Pancreas (tissue), 10 donors: ENCODE measurements around the gene TC2N. TPM values are rescaled to one million over a fixed set of nuclear protein-coding genes. Genes with fewer than 3 reads are reported as not detected.
"Not testable (repeated sequence)": the region's sequence is repeated elsewhere in the genome, so short reads cannot be mapped to it uniquely, and the experiment has no call there.

ENCODE experiments used
- ATAC-seq, 4 donors: fragments of 200-7000 bp; cut with Tn5 transposase; one replicate each; pipeline versions ENCODE4 v1.8.0 to v1.9.1; 2020; ENCODE audit warnings: mild to moderate bottlenecking in 4 of 4, moderate library complexity in 4 of 4
- DNase-seq, 6 donors: peaks; one replicate each; pipeline ENCODE4 v3.0.0-alpha.2; 2020
- FAIRE-seq: peaks from 2 replicates; lab custom pipeline; 2012; peaks lifted over from hg19 to GRCh38; lab: Jason Lieb, UNC
- H3K27ac ChIP-seq, 4 donors: fragments of 200-600 bp; sonication (generic); 1 replicate in 3 of 4; 2 replicates in 1 of 4; pipeline versions ENCODE4 v1.5.0 to v1.8.0; 2020
- H3K27me3 ChIP-seq, 4 donors: fragments of 200-600 bp; one replicate each; pipeline ENCODE4 v1.8.0; 2021
- H3K36me3 ChIP-seq, 3 donors: fragments of 200-600 bp; sonication (generic) in 1 of 3; one replicate each; pipeline versions ENCODE4 v1.5.0 to v1.8.0; 2020 to 2021
- H3K4me1 ChIP-seq, 3 donors: fragments of 200-600 bp; one replicate each; pipeline ENCODE4 v1.8.0; 2021
- H3K4me3 ChIP-seq, 4 donors: fragments of 200-600 bp; sonication (generic) in 2 of 4; one replicate each; pipeline versions ENCODE4 v1.5.0 to v1.8.0; 2020 to 2021
- H3K9me3 ChIP-seq, 4 donors: fragments of 200-600 bp; one replicate each; pipeline ENCODE4 v1.8.0; 2021
- CTCF ChIP-seq, 4 donors: fragments of 200-600 bp; sonication (generic) in 3 of 4; IDR thresholded peaks; one replicate each; pipeline versions ENCODE4 v1.5.0 to v1.8.0; 2021; ENCODE audit warnings: antibody characterized with exemption in 4 of 4
- WGBS, 2 donors: extraction: QIAGEN DNeasy Blood & Tissue Kit; methylation state at CpG; one replicate each; pipeline ENCODE4 v1.1.7; 2013; 5-methylcytosine and 5-hydroxymethylcytosine counted together
- intact Hi-C, 3 donors: fragments of 100-400 bp; cut with DNase I; formaldehyde crosslinking; loops; one replicate each; pipeline versions ENCODE4 v1.11.1 to v1.14.2; 2022
- polyA plus RNA-seq, 2 donors: library from polyadenylated mRNA; stranded (reverse); fragments of 200-250 nt; gene quantifications; one replicate each; pipeline ENCODE4 v1.2.3, GENCODE V29; 2013
- total RNA-seq, 6 donors: library from RNA; stranded (reverse); fragmentation: NEBNext Ultra II Directional in 4 of 6; extraction: Animal tissue kit (Norgen Biotek cat#: 25700) in 4 of 6; gene quantifications; one replicate each; pipeline versions ENCODE4 v1.2.1 to v1.2.4, GENCODE V29; 2021 to 2023
- donor health status: healthy with polysubstance abuse.
- donor health status: DM: no; HTN: no; CAD: no; lungs with moderate emphysema.
- donor health status: DM: no; HTN: no; CAD: no.
- donor health status: control.
- donor health status: control.
- donor health status: Bipolar disorder and iron deficiency.
- donor health status: DM: yes; HTN: yes; CAD: no.
- donor health status: DM: no; HTN: no; CAD: no.
- donor health status: DM: no; HTN: no; CAD: no.
- donor health status: DM: yes; HTN: yes; CAD: no.

The TC2N gene
- total and polyA plus RNA-seq, 8 donors = 23.9 to 215 (median 112) TPM

GRCh38 chr14:91817566-91818325 lies 49.6 kb downstream of the TC2N start:
- Histone ChIP-seq H3K4me3 (no peak overlapping the region), H3K36me3 (peaks cover 0 to 8% (median 0%) of the 10 kb centered on the region in 3 donors), H3K4me1 (peaks cover 7 to 40% (median 37%) of the 10 kb centered on the region in 3 donors), H3K27me3 (no peaks in the 10 kb centered on the region), H3K27ac (peak overlapping the region in 1 of 4 donors; percentile 3), H3K9me3 (no peaks in the 10 kb centered on the region)
- ATAC-seq (peak in 2 of 4 donors; percentile 4 to 50), DNase-seq (no peak), FAIRE-seq (no peak)
- no peak for TF ChIP-seq CTCF (IDR thresholded peaks at IDR 0.05)
- intact Hi-C loops = no loop called here
- 52 to 57% methylated on average over 3 of the region's 3 CpGs for WGBS, 2 donors

GRCh38 chr14:91814317-91814716 lies 53.0 kb downstream of the TC2N start:
- H3K9me3 ChIP-seq = no peaks in the 10 kb centered on the region
- TF ChIP-seq CTCF (IDR thresholded peaks at IDR 0.05) = no peak
- H3K27ac ChIP-seq = no peak overlapping the region
- intact Hi-C loops = no loop called here
- 97 to 100% methylated on average over 1 of the region's 1 CpG for WGBS, 2 donors
- FAIRE-seq (no peak), DNase-seq (no peak), ATAC-seq (no peak)
- peaks cover 7 to 52% (median 47%) of the 10 kb centered on the region in 3 donors for H3K4me1 ChIP-seq
- H3K4me3 ChIP-seq = no peak overlapping the region
- peaks cover 0 to 37% (median 13%) of the 10 kb centered on the region in 3 donors for H3K36me3 ChIP-seq
- H3K27me3 ChIP-seq = no peaks in the 10 kb centered on the region

GRCh38 chr14:91810699-91811098 lies 56.6 kb downstream of the TC2N start:
- ATAC-seq = no peak
- WGBS, 2 donors = 79 to 85% methylated on average over 2 of the region's 2 CpGs
- FAIRE-seq = no peak

GRCh38 chr14:91806716-91807115 lies 60.6 kb downstream of the TC2N start:
- peaks cover 0 to 72% (median 28%) of the 10 kb centered on the region in 3 donors for H3K36me3 ChIP-seq
- FAIRE-seq (no peak), DNase-seq (peak in 2 of 6 donors; percentile 7 to 14), ATAC-seq (no peak)
- intact Hi-C loops = no loop called here
- TF ChIP-seq CTCF (IDR thresholded peaks at IDR 0.05) = no peak
- H3K27me3 ChIP-seq = no peaks in the 10 kb centered on the region
- peaks cover 0 to 6% (median 3%) of the 10 kb centered on the region in 3 donors for H3K4me1 ChIP-seq
- H3K9me3 ChIP-seq = no peaks in the 10 kb centered on the region
- no peak overlapping the region for H3K4me3 ChIP-seq
- no peak overlapping the region for H3K27ac ChIP-seq

More at GRCh38 chr14:91810699-91811098, 56.6 kb downstream of the TC2N start:
- no peaks in the 10 kb centered on the region for H3K27me3 ChIP-seq
- DNase-seq = no peak
- H3K9me3 ChIP-seq = no peaks in the 10 kb centered on the region
- no peak overlapping the region for H3K27ac ChIP-seq
- peaks cover 7 to 34% (median 24%) of the 10 kb centered on the region in 3 donors for H3K4me1 ChIP-seq
- intact Hi-C loops = no loop called here
- H3K36me3 ChIP-seq = peaks cover 0 to 72% (median 31%) of the 10 kb centered on the region in 3 donors
- no peak for TF ChIP-seq CTCF (IDR thresholded peaks at IDR 0.05)
- H3K4me3 ChIP-seq = no peak overlapping the region

GRCh38 chr14:91806094-91806493 lies 61.2 kb downstream of the TC2N start:
- H3K27me3 ChIP-seq, FAIRE-seq, ATAC-seq, intact Hi-C loops, DNase-seq, H3K4me3 ChIP-seq, H3K4me1 ChIP-seq, H3K9me3 ChIP-seq, H3K27ac ChIP-seq: not testable (repeated sequence)
- H3K36me3 ChIP-seq = peaks cover 0 to 72% (median 27%) of the 10 kb centered on the region in 3 donors
- 84 to 91% methylated on average over 1 of the region's 1 CpG for WGBS, 2 donors
